Fibroblast of gingiva (primary cell): Measurements from ENCODE around the gene CST9.
"Not testable (repeated sequence)": the region's sequence is repeated elsewhere in the genome, so short reads cannot be mapped to it uniquely, and the experiment has no call there.

Source experiments
- DNase-seq: peaks from one replicate; pipeline ENCODE4 v3.0.0-alpha.2; 2011; ENCODE audit warnings: low read depth

CST9 gene

DNA sequence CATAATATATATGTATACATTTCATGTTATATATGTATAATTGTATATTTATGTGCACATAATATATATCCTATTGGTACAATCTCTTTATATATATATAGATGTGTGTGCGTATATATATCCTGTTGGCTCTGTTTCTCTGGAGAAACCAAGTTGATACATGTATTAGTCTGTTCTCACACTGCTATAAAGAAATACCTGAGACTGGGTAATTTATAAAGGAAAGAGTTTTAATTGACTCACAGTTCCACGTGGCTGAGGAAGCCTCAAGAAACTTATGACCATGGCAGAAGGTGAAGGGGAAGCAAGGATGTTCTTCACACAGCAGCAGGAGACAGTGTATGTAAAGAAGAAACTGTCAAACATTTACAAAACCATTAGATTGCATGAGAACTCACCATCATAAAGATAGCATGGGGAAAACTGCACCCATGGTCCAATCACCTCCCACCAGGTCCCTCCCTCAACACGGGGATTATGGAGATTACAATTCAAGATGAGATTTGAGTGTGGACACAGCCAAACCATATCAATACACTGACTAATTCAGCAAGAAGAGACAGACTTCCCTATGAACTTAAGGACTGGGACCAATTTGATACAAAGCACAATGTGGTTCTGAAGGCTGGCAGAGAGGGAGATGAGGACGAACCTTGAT, 18.1 kb upstream of the CST9 start:
- no peak for DNase-seq

DNA sequence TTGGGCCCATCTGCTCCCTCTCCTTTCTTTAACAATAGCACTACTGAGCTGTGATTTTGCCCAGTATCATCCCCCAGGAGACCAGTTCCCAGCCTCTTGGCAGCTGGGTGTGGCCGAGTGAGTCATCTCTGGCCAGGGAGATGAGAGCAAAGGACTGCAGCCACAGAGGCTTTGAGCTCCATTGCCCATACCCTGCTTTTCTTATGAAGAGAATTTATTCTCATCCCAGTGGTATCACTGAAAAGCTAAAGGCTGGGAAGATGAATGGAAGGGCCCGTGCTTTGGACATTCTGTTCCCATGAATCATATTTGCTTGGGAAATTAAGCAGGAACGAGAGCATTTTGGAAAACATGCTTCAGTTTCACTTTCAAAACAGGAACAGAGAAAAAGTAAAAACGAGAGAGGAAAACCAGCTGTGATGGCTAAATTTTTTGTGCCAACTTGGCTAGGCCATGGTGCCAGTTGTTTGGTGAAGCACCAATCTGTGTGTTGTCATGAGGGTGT, 17.2 kb upstream of the CST9 start:
- DNase-seq, result peak; percentile 91

DNA sequence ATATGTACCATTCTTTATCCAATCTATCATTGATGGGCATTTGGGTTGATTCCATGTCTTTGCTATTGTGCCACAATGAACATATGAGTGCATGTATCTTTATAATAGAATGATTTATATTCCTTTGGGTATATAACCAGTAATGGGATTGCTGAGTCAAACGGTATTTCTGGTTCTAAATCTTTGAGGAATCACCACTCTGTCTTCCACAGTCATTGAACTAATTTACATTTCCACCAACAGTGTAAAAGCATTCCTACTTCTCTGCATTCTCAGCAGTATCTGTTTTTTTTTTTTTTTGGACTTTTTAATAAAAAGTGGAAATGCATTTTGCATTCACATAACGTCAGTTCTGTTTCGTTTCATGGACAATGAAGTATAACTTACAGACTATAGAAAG, 16.7 kb upstream of the CST9 start:
- not testable (repeated sequence) for DNase-seq

DNA sequence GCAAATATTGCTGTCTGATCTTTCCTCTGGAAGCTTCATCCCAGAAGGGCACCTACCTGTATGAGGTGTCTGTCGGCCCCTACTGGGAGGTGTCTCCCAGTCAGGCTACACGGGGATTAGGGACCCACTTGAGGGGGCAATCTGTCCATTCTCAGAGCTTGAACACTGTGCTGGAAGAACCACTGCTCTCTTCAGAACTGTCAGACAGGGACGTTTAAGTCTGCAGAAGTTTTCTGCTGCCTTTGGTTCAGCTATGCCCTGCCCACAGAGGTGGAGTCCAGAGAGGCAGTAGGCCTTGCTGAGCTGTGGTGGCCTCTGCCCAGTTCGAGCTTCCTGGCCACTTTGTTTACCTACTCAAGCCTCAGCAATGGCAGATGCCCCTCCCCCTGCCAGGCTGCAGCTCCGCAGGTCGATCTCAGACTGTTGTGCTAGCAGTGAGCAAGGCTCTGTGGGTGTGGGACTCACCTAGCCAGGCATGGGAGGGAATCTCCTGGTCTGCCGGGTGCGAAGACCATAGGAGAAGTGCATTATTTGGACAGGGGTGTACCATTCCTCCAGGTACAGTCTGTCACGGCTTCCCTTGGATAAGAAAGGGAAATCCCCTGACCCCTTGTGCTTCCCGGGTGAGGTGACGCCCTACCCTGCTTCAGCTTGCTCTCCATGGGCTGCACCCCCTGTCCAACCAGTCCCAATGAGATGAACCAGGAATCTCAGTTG, 15.1 kb upstream of the CST9 start:
- DNase-seq, result not testable (repeated sequence)

DNA sequence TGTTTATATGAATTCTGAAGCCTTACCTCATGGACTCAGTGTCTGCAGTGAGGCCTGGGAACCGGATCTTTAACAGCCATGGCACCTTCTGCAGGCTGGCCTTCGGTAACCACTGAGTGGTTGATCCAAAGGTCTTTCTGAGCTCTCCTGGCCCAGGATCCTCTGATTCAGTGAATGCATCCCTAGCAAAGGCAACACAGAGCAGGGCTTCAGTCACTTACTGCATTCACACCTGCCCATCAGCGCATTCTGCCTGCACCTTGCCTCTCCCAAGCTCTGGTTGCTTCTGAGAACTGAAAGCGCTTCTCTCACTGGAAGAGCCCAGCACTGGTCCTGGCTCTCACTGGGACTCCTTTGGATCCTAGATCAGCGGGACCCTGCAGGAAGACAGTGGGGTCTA, 8.4 kb upstream of the CST9 start:
- DNase-seq, result no peak

DNA sequence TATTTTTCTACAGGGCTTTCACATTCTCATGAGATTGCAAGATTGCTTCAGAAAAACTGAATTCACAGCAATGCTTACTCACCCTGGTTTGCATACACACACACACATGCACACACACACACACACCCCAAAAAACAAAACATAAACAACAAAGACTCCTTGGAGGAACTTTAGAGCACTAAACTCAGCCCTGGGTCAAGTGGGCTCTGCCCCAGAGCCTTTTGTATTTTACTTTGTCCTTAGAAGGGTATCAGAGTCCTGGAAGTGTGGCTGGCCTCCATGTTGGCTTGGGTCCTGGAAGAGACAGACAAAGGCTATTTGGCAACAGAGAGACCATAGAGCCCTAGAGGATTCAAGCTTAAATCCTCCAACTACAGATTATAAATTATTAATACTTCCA, 8.0 kb upstream of the CST9 start:
- DNase-seq, result peak; percentile 51

DNA sequence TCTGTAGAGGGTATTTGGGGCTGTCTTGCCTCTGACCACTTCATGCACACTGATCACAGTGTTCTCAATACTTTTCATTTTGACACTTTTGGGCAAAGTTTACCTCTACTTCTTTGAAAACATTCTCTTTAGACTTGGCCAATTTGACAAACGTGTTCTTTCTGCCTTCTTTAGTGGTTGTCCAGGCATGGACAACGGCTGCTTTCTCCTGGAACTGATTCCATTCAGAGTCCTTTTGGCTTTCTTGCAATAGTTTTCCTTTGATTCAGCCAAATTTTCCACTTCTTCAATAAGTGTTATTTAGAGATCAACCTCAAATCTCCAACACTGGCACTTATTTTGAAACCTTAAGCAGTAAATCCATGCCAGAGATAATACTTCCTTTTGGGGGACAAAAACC, 6.7 kb upstream of the CST9 start:
- no peak for DNase-seq

DNA sequence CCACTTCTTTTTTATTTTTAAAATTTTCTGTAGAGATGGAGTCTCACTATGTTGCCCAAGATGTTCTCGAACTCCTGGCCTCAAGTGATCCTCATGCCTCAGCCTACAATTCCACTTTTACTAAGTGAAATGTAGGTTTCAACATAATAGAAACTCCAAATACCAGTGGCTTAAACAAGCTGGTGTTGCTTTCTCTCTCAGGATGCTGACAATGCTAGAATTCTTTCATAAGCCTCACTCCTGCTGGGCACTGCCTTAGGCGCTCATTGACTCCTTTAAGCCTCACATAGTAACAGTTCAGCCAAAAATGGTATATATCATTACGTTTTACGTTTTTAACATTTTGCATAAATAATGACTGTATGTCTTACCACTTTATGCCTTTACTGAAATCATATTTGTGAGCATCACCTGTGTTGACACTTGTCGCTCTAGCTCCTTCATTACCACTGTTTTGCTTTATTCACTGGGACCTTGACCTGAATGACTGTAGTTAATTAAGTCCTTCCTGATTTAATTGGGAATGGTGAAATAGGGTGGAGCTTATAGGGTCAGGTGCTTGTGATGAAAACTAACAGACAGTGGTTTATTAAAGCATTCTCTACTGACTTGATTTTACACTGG, 3.9 kb upstream of the CST9 start:
- peak; percentile 14 for DNase-seq

DNA sequence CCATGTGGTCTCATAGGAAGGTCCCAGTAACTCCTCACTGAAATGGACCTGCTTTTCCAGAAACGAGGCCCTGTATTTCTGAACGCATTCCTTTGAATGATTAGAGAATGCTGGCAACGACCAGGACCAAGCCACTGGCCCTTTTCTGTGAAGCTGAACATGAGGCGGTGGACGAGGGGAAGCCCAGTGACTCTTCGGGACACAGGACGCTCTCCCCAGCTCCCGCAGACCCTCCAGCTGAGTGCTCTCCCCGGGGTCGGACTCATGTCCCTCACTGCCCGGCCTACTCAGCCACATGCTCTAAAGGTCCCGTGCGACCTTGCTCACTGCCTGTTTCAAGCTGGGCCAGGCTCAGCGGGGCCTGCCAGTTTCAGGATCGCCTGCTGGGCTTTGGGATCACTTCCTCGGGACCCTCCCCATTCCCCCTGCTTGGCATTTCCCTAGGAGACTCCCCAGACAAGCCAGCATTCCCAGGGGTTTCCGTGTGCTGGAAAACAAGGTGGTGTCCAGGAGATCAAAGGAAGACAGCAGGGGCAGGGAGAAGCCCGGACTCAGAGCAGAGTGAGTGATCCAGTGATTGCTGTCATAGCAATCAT, 2.6 kb upstream of the CST9 start:
- no peak for DNase-seq

DNA sequence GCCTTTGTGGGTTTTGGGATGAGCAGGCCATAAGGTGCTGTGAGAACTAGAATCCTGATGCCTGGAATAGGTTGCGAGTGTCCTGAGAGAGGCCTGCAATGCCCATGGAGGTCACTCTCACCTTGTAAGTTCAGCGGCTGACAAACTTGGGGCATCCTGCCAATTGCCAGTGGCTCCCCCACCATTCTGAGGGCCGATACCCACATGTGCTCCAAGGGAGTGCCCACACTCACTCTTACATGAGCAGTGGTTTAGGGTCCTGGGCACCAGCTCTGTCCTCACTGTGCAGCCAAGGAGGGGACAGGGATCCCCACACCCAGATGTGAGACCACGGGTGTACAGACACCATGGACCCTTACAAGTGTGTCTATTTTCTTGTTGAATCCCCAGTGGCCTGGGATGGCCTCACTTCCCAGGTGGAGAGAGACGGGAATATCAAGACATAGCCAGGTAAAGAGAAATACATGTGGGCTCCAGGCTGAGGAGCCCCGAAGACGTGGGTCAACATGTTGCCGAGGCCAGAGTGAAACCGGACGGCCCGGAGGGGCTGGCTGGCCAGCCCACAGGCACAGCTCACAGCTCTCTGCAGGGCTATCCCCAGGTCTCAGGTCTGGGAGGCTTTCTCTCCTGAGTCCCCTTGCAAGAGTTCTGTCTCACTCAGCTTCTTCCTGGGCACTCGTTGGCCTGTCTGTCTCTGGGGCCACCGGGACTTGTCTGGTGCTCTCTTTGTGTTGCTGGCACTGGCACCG, 2.0 kb upstream of the CST9 start:
- DNase-seq, result no peak

DNA sequence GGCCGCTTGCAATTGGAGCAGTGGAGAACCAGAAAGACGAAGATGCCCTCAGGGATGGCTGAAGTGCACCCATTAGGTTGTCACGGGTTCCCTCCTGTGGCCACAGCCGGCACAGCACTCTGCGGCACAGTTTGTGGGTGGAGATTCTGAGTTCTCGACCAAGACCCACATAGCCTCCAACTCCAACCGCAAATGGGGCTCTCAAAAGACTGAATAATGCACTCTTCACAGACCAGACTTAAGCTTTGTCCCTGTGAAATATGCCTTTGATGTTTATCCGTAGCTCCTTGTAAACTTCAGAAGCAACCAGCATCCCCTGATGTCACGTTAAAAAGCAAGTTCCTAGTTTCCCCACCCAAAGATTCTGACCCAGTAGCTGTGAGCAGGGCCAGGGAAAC, 934 bp upstream of the CST9 start:
- DNase-seq, result peak; percentile 57

DNA sequence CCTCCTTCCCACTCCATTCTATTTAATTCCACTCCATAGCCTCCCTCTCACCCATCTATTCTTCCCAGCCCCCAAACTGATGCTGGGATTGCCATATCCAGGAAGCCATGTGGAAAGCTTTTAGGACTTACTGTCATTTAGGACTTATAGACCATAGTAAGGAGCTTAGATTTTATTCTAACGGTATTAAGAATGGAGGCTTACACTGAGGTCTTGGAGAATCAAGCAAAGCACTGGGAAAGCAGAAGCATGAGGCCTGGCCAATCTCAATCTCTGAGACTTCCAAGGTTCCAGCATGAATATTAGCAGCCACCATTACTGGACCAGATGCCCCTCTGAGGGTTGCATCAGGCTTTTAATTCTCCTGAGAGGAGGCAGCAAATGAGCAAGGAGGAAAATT, 1.4 kb downstream of the CST9 start:
- DNase-seq, result no peak

DNA sequence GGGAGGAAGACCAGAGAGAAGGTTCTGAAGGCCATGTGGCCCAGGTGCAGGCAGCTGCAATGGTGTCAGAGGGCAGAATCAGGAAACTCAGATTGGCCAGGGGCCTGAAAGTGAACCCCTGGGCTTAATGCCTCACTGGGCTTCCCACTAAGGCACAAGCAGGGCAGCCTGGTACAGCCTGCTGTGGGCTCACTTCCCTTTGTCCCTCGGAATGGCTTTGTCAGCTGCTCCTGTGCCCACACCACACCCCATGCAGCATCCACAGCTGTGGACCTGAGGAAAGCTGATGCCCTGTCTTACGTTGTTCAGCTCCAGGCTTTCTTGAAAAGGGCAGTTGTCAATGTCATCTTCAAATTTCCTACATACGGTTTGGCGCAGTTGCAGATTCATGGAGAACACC, 2.4 kb downstream of the CST9 start:
- DNase-seq, result no peak

DNA sequence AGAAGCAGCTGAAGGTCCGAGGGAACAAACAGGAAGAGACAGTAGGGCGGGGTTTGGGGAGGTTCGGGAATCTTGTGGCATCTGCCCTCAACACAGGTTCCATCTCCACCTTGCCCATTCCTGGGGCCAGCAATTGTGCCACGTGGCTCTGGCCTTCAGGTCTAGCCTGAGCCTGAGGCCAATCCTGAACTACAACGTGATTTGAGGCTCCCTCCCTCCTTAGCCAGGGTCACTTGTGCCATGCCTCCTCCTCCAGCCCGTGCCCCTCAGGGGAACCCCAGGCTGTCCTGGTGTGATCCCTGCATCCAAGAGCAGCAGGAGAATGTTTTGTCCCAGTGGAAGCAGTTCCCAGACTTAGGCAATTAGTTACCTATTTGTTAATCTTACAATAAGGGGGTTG, 3.0 kb downstream of the CST9 start:
- no peak for DNase-seq

DNA sequence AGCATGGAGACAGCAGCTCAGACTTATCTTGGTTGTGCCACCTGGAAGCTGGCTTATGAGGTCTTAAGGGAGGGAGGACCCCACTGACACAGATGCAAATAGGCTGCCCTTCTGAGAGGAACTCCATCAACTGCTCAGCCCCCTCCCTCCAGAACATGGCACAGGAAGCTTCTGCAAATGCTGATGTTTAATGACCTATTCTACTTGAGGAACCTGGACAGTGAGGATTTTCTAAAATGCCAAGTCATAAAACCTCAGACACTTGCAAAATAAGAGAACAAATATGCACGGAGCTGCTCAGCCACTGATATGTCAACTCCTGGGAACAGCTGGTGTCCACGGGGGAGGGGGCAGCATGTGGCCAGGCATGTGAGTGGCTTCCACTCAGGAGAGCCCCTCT, 3.5 kb downstream of the CST9 start:
- DNase-seq, result no peak

DNA sequence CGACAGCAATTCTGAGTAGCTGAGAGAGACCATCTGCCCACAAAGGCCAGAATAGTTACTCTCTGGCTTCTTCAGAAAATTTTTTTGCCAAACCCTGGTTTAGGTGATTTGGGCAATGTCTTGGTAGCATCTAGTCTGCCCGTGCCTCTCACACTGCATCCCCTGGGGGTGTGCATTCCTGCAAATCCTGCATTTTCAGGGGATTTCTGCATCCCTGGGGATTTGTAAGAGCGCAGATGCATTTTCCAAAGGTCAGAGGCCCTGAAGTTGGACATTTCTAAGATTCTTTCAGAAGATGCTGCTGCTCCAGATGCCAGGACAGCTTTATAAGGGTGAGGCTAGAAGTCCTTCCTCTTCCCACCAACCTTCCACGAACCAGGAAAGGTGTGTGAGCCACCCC, 4.0 kb downstream of the CST9 start:
- peak; percentile 30 for DNase-seq

DNA sequence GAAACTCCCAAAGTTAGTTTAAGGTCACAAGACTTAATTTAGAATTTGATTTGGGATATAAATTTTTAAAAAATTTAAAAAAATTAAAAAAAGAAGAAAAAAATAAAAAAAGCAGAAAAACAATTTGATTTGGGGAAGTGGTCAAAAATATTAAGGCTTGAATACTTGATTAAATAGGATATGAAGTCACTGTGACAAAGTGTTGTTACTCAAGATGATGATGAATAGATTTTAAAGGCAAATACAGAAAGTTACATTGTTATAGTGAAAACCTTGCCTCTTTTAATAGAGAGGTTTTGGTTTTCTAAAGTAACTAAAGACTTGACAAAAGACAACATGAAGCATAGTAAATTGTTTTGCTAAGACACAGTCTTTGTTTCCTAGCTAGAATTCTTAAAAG, 7.2 kb downstream of the CST9 start:
- no peak for DNase-seq

DNA sequence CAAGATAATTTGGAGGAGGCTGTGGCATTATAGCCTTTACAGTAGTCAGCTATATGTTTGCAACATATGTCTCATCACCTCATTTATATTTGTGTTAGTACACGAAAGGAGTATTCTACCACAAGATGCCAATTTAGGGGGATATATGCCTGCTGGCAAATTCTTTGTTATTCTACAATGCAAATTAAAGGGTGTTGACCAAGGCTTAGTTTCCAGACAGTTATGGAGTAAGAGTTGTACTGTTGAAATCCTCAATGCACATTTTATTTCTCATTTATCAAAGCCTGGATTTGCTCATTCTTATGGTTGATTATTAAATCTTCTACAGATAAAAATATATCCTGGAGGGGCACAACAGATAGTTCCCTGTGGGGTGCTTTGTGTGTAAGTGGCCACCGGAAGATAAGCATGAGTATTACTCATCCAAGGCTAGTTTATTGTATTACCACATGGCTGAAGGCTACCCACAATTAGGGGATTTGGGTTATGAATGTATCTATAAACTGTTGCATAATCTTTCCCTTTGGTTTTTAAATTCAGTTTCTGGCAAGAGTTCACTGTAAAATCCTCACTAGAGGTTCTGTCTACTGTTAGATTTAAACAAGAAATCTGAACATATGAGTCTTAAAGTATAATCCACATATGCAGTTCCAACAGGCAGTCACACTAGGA, 9.0 kb downstream of the CST9 start:
- no peak for DNase-seq

DNA sequence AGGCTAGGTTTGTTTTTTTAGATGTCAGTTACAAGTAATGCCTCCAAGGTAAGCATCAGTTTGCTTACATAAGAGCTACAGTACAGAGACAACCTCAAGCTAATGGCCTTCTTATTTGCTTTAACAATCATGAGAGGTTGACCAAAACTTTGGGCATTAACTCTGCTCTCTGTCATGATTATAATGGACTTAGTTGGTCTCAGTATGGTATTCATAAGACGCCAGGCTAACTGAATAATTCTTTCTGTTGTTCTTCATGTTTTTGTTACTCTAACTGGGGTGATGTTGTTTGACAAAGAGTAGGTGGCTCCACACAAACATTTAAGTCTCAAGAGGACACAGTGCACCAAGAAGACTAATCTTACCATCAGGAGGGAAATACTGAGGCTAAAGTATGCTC, 9.8 kb downstream of the CST9 start:
- DNase-seq, result no peak

DNA sequence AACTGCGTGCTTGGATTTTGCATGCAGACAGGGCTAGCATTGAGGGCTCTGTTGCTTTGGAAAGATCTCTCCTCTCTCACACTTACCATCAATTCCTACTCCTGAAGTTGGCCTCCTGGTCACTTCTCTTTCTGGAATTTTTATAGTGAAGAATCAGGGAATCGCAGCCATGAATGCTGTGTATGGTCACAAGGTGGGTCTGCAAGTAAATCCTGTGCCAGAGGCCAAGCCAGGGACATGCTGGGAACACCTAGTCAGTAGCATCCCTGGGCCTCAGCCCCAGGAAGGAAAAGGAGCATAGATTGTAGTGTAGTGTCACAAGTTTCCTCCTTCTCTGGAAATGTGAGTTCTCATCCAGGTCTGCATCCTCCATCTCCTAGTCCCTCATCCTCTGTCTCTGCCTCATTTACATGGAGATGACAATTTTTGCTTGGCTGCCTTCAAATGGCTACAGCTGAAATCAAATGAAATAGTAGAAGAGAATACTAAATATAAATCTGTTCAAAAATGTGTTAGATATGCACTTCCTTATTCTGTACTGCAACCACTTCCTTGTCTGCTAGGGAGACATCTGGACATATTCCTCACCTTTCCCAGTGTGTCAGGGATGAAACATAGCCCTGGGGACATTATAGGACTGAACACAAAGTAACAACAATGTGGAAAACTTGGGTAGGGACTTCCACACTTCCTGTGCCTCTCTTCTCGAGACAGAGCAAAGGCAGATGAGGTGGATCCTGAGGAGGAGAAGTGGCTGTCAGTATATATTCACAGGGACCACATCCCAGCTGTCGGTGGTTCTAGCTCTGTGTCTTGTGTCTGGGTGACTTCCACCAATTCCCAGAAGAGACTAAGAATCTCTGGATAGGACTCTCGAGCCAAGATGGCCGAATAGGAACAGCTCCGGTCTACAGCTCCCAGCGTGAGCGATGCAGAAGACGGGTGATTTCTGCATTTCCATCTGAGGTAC, 17.0 kb downstream of the CST9 start:
- no peak for DNase-seq

DNA sequence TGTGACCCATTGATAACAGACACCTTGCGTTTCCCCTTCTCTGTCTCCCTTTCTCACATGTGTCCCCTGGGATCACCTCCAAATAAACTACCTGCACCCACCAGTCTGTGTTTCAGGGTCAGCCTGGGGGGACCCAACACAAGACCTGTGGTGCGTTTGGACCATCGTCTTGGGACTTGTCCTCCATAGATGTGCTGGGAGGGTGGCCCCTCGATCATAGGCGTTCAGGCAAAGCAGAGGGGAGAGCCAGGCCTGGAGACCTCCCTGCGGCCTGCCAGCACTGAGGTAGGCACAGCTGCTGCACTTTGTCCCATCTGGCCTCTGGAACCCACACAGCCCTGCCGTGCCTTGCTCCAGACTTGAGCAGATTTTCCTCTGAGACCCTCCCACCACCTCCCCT, 18.1 kb downstream of the CST9 start:
- DNase-seq, result no peak
